ENCODE measurements around the gene UBAC2.

- no peak for TF ChIP-seq CTCF (conservative IDR thresholded peaks at IDR 0.05 in 1 of 2, IDR thresholded peaks at IDR 0.05 in 1 of 2; ENCODE audit: low read depth in 1 of 2, low read length in 2 of 2)
- TF ChIP-seq EZH2 (IDR thresholded peaks at IDR 0.05; ENCODE audit: low read length, missing control alignments) = no peak
These were observed 134.4 kb downstream of the UBAC2 start for GRCh38 chr13:99335087-99335486.

All from fibroblast of lung (primary cell).